WTC11 (cell line): ENCODE data around the gene VIPR2. TPM values are rescaled to one million over a fixed set of nuclear protein-coding genes. Genes with fewer than 3 reads are reported as not detected.

Experiments
- ATAC-seq: fragments of 200-7000 bp; cut with Tn5 transposase; 2 replicates; pipeline ENCODE4 v1.10.0; 2021; ENCODE audit warnings: mild to moderate bottlenecking, moderate library complexity
- CTCF ChIA-PET: fragments of 300-600 bp; sonication (Branson Sonifier 250); formaldehyde crosslinking; loops from one replicate; lab custom pipeline; 2021; ENCODE audit warnings: antibody characterized with exemption; lab: Charles Lee
- POLR2A ChIA-PET: fragments of 350-600 bp; sonication (Branson Sonifier 250); formaldehyde crosslinking; loops from one replicate; lab custom pipeline; 2021; ENCODE audit warnings: antibody characterized with exemption; lab: Charles Lee
- DNase-seq: peaks from one replicate; pipeline ENCODE4 v3.0.0; 2021; ENCODE audit warnings: low spot score
- H3K27ac Mint-ChIP-seq: 2 replicates; pipeline ENCODE4 v1.8.0; 2021; ENCODE audit warnings: mixed read lengths
- H3K27me3 Mint-ChIP-seq: 2 replicates; pipeline ENCODE4 v1.8.0; 2021; ENCODE audit warnings: low read depth, mild to moderate bottlenecking, moderate library complexity, mixed read lengths
- H3K36me3 Mint-ChIP-seq: 2 replicates; pipeline ENCODE4 v1.8.0; 2021; ENCODE audit warnings: mixed read lengths
- H3K4me1 Mint-ChIP-seq: 2 replicates; pipeline ENCODE4 v1.8.0; 2022; ENCODE audit warnings: mixed read lengths
- H3K4me3 Mint-ChIP-seq: 2 replicates; pipeline ENCODE4 v1.8.0; 2021; ENCODE audit warnings: mild to moderate bottlenecking, moderate library complexity, mixed read lengths
- H3K9me3 Mint-ChIP-seq: 2 replicates; pipeline ENCODE4 v1.8.0; 2021; ENCODE audit warnings: mixed read lengths
- AFF4 ChIP-seq: sonication (generic); formaldehyde crosslinking; IDR thresholded peaks from 2 replicates; pipeline ENCODE4 v1.8.1; 2023; ENCODE audit warnings: mild to moderate bottlenecking, missing genetic modification reagents, borderline replicate concordance
- ATF3 ChIP-seq: sonication (generic); formaldehyde crosslinking; conservative IDR thresholded peaks from 2 replicates; pipeline ENCODE4 v1.8.1; 2022; ENCODE audit warnings: mild to moderate bottlenecking, missing genetic modification reagents
- CREB1 ChIP-seq: sonication (generic); formaldehyde crosslinking; IDR thresholded peaks from 2 replicates; pipeline ENCODE4 v1.8.0; 2023; ENCODE audit warnings: mild to moderate bottlenecking, missing genetic modification reagents
- E2F4 ChIP-seq: sonication (generic); formaldehyde crosslinking; IDR thresholded peaks from 2 replicates; pipeline ENCODE4 v1.8.1; 2022; ENCODE audit warnings: low read depth, mild to moderate bottlenecking, moderate library complexity, missing genetic modification reagents, borderline replicate concordance
- ERG ChIP-seq: fragments of 250-450 bp; sonication (Bioruptor Pico); IDR thresholded peaks from 2 replicates; pipeline ENCODE4 v1.8.0; 2021; ENCODE audit warnings: mild to moderate bottlenecking
- ETV6 ChIP-seq: sonication (generic); formaldehyde crosslinking; IDR thresholded peaks from 2 replicates; pipeline ENCODE4 v1.8.1; 2022; ENCODE audit warnings: mild to moderate bottlenecking, missing genetic modification reagents
- IRF2 ChIP-seq: sonication (generic); formaldehyde crosslinking; IDR thresholded peaks from 2 replicates; pipeline ENCODE4 v1.8.0; 2022; ENCODE audit warnings: low read depth, missing genetic modification reagents, borderline replicate concordance
- JAZF1 ChIP-seq: fragments of 250-450 bp; sonication (Bioruptor Pico); IDR thresholded peaks from 2 replicates; pipeline ENCODE4 v1.9.0; 2021; ENCODE audit warnings: moderate library complexity, mild to moderate bottlenecking, inconsistent platforms
- KAT7 ChIP-seq: sonication (generic); formaldehyde crosslinking; IDR thresholded peaks from 2 replicates; pipeline ENCODE4 v1.8.1; 2023; ENCODE audit warnings: missing genetic modification reagents, mild to moderate bottlenecking, borderline replicate concordance
- NFATC4 ChIP-seq: fragments of 250-450 bp; sonication (Bioruptor Pico); IDR thresholded peaks from 2 replicates; pipeline ENCODE4 v1.9.0; 2021; ENCODE audit warnings: mild to moderate bottlenecking
- NR1H2 ChIP-seq: sonication (generic); formaldehyde crosslinking; IDR thresholded peaks from 2 replicates; pipeline ENCODE4 v1.9.0; 2021; ENCODE audit warnings: mild to moderate bottlenecking, moderate library complexity, missing genetic modification reagents
- OVOL2 ChIP-seq: fragments of 250-450 bp; sonication (Bioruptor Pico); IDR thresholded peaks from 2 replicates; pipeline ENCODE4 v1.9.0; 2021; ENCODE audit warnings: mild to moderate bottlenecking, borderline replicate concordance
- PREB ChIP-seq: sonication (generic); formaldehyde crosslinking; IDR thresholded peaks from 2 replicates; pipeline ENCODE4 v1.8.1; 2022; ENCODE audit warnings: mild to moderate bottlenecking, missing genetic modification reagents, moderate library complexity, borderline replicate concordance
- SP1 ChIP-seq: sonication (generic); formaldehyde crosslinking; conservative IDR thresholded peaks from 2 replicates; pipeline ENCODE4 v1.8.1; 2022; ENCODE audit warnings: missing genetic modification reagents
- TCF7 ChIP-seq: sonication (generic); formaldehyde crosslinking; IDR thresholded peaks from 2 replicates; pipeline ENCODE4 v1.8.0; 2022; ENCODE audit warnings: mild to moderate bottlenecking, low read depth, missing genetic modification reagents, moderate library complexity
- TEAD1 ChIP-seq: sonication (generic); formaldehyde crosslinking; IDR thresholded peaks from 2 replicates; pipeline ENCODE4 v1.8.0; 2022; ENCODE audit warnings: mild to moderate bottlenecking, missing genetic modification reagents
- ZNF121 ChIP-seq: sonication (generic); formaldehyde crosslinking; IDR thresholded peaks from 2 replicates; pipeline ENCODE4 v1.8.0; 2023; ENCODE audit warnings: missing genetic modification reagents
- ZNF219 ChIP-seq: sonication (generic); formaldehyde crosslinking; IDR thresholded peaks from 2 replicates; pipeline ENCODE4 v1.8.0; 2023; ENCODE audit warnings: missing genetic modification reagents, mild to moderate bottlenecking, borderline replicate concordance
- ZNF281 ChIP-seq: sonication (generic); formaldehyde crosslinking; IDR thresholded peaks from 2 replicates; pipeline ENCODE4 v1.8.0; 2023; ENCODE audit warnings: mild to moderate bottlenecking, missing genetic modification reagents
- ZNF671 ChIP-seq: fragments of 250-450 bp; sonication (Bioruptor Pico); IDR thresholded peaks from 2 replicates; pipeline ENCODE4 v1.8.0; 2021; ENCODE audit warnings: mild to moderate bottlenecking
- total RNA-seq: library from RNA; stranded (reverse); gene quantifications from 3 replicates; pipeline ENCODE4 v1.2.3, GENCODE V29; 2021

Gene VIPR2
- total RNA-seq, 1 experiment from 2014 or later: 7.5 TPM

GRCh38 chr7:159007996-159008389 is 136.7 kb downstream of the VIPR2 start:
- no peaks in the 10 kb centered on the region for H3K27me3 Mint-ChIP-seq
- no peaks in the 10 kb centered on the region for H3K36me3 Mint-ChIP-seq
- H3K4me3 Mint-ChIP-seq: no peak overlapping the region
- no peak for DNase-seq
- POLR2A ChIA-PET: no interaction called here
- no peak overlapping the region for H3K27ac Mint-ChIP-seq
- H3K4me1 Mint-ChIP-seq: peaks cover 5% of the 10 kb centered on the region; the same call in 1 of the 2 replicates
- ATAC-seq: no peak
- CTCF ChIA-PET: no interaction called here
- TF ChIP-seq SP1 (CRISPR knock-in tag) (no peak), ZNF281 (CRISPR knock-in tag) (no peak), TEAD1 (no peak), E2F4 (no peak), NFATC4 (CRISPR knock-in tag) (no peak), CREB1 (CRISPR knock-in tag) (no peak), OVOL2 (CRISPR knock-in tag) (no peak), TCF7 (CRISPR knock-in tag) (no peak), ETV6 (CRISPR knock-in tag) (no peak), ERG (CRISPR knock-in tag) (no peak), ZNF121 (CRISPR knock-in tag) (no peak), NR1H2 (no peak)
- TF ChIP-seq, all 79 proteins: peak for 0
- H3K9me3 Mint-ChIP-seq: no peaks in the 10 kb centered on the region

- Mint-ChIP-seq H3K4me1 (peaks cover 5% of the 10 kb centered on the region; the same call in 1 of the 2 replicates), H3K4me3 (no peak overlapping the region), H3K9me3 (no peaks in the 10 kb centered on the region), H3K27me3 (no peaks in the 10 kb centered on the region), H3K36me3 (no peaks in the 10 kb centered on the region), H3K27ac (no peak overlapping the region)
- ATAC-seq (no peak), DNase-seq (no peak)
- ChIA-PET CTCF (no interaction called here), POLR2A (no interaction called here)
- TF ChIP-seq E2F4 (no peak), PREB (CRISPR knock-in tag) (no peak), JAZF1 (CRISPR knock-in tag) (no peak), NR1H2 (no peak), ZNF219 (CRISPR knock-in tag) (no peak), AFF4 (CRISPR knock-in tag) (no peak), KAT7 (CRISPR knock-in tag) (no peak), ATF3 (CRISPR knock-in tag) (no peak), NFATC4 (CRISPR knock-in tag) (no peak), IRF2 (CRISPR knock-in tag) (no peak), ZNF671 (CRISPR knock-in tag) (no peak)
Observed at GRCh38 chr7:159007364-159007995, 137.2 kb downstream of the VIPR2 start.
